HG03097 (cell line): ENCODE measurements around the gene PPFIBP1.
"Not testable (repeated sequence)": the region's sequence is repeated elsewhere in the genome, so short reads cannot be mapped to it uniquely, and the experiment has no call there.

Source experiments
- ATAC-seq: cut with Tn5 transposase; IDR thresholded peaks from one replicate; pipeline ENCODE4 v1.9.1; 2021; ENCODE audit not compliant: unreplicated experiment, low FRiP score

The PPFIBP1 gene

DNA sequence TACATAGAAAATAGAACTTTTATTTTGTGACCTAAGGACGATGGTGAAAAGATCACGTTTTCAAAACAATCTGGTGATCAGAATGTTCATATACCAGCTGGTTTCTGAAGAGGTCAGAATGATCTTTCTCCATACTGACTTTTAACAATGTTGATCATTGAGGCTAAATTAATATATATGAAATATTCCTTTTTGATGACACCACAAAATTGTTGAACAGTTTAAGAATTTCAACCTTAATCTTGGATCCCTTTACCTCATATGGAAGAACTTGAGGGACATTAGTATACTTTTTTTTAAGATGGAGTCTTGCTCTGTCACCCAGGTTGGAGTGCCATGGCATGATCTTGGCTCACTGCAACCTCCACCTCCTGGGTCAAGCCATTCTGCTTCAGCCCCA, 169.4 kb downstream of the PPFIBP1 start:
- no peak for ATAC-seq

DNA sequence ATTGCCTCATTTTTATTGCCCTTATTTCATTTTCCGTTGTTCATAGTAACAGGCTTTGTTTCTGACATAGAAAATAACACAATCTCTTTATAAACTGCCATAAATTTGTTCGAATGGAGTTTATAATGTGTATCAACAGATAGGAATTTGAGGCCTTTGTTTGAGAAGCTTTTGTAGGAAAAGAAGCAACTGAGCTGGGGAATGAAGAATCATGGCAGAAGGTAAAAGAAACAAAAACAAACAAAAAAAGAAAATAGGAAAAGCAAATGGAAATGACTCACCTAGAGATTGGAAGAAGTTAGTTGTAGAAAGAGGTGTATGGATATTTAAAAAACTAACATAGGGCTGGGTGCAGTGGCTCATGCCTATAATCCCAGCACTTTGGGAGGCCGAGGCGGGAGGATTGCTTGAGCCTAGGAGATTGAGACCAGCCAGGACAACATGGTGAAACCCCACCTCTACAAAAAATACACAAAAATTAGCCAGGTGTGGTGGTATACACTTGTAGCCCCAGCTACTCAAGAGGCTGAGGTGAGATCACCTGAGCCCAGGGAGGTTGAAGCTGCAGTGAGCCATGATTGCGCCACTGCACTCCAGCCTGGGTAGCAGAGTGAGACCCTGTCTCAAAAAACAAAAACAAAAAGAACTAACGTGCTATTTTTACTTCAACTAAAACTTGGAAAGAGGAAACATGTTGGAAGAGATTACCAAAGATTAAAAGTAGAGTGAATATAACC, 171.7 kb downstream of the PPFIBP1 start:
- ATAC-seq = no peak

DNA sequence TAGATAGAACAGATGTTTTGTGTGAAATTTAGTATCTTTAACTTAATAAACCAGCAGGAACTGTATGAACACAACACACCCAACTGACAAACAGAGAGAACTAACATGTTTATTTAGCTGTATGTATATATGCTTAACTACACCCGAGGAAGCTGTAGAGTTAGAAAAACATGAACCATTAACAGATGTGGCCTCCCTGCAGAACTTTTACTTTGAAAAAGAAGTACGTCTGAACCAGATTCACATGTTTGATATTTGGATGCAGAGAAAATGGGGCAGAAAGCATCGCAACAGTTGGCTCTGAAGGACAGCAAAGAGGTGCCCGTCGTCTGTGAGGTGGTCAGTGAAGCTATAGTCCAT, 172.3 kb downstream of the PPFIBP1 start, which contains the start of gene REP15:
Gene REP15, plus strand, starts transcription at position 155 of the 360 bp plus-strand sequence. Its CDS starts 116 bp downstream, at position 271.
- no peak for ATAC-seq

DNA sequence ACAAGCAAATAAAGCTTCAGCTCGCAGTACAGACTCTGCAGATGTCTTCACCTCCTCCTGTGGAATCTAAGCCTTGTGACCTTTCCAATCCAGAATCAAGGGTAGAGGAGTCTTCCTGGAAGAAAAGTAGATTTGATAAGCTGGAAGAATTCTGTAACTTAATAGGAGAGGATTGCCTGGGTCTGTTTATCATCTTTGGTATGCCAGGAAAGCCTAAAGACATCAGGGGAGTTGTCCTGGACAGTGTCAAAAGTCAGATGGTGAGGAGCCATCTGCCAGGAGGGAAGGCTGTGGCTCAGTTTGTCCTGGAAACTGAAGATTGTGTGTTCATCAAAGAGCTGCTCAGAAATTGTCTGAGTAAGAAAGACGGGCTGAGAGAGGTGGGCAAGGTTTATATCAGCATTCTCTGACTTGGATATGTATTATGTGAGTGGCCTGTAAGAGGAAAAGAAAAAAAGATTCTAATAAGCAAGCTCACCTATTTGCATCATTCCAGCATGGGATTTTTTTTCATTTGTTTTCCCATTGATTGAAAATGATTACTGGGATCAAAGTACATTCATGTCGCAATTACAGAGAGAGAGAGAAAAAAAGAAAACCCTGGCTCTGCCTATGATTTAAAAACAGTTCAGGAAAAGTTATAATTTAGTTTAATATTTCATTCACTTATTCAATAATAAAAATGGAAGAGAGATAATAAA, 173.0 kb downstream of the PPFIBP1 start:
- no peak for ATAC-seq

DNA sequence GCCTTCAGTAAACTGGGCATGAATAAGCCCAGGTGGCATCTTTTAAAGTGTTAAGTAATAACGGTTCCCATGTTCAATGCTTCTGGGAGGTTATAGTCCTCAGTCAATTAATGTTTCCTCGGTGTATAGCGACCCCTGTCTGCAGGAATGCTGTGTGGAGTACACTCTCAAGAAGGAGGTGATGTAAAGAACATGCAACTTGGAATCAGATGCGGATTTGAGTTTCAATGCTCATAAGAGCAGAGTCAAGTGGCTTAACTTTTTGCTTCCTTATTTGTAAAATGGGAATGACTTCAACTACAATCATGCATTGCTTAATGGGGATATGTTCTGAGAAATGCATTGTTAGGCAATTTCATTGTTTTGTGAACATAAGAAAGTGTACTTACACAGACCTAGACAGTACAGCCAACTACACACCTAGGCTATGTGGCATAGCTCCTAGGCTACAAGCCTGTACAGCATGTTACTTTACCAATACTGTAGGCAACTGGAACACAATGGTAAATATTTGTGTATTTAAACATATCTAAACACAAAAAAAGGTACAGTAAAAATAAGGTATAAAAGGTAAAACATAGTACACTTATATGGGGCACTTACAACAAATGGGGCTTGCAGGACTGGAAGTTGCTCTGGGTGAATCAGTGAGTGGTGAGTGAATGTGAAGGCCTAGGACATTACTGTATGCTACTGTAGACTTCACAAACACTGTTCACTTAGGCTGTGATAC, 179.9 kb downstream of the PPFIBP1 start:
- peak; percentile 66 for ATAC-seq

DNA sequence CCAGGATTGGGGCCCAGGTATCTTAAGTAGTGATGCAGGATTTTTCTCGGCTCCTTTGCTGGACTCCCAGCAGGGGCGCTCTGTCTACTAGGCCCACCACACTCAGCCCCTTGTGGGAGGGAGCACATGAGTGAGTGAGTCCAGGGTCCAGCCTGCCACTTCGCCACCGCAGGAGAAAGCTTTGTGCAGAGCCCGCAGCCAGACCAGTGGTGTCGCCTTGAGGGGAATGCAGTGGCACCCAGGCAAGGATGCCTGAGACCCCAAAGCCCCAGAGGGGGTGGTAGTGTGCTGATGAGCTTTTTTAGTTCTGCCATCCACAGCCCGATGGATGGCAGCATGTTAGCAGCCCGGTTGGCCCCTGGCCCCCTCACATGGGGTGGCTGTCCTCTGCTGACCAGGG, 181.3 kb downstream of the PPFIBP1 start:
- no peak for ATAC-seq

DNA sequence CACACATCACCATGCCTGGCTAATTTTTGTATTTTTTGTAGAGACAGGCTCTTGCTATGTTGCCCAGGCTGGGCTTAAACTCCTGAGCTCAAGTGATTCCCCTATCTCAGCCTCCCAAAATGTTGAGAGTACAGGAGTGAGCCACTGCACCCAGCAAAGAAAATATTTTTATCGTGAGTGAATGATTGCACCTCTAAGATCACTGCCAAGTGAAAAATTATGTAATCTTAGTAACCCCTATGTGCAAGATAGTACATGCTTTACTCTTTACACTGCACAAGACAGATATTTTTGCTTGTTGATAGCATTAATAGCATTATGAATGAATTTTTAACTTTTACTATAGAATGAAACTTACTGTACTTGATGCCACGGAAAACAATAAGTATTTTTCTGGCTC, 183.2 kb downstream of the PPFIBP1 start:
- no peak for ATAC-seq

DNA sequence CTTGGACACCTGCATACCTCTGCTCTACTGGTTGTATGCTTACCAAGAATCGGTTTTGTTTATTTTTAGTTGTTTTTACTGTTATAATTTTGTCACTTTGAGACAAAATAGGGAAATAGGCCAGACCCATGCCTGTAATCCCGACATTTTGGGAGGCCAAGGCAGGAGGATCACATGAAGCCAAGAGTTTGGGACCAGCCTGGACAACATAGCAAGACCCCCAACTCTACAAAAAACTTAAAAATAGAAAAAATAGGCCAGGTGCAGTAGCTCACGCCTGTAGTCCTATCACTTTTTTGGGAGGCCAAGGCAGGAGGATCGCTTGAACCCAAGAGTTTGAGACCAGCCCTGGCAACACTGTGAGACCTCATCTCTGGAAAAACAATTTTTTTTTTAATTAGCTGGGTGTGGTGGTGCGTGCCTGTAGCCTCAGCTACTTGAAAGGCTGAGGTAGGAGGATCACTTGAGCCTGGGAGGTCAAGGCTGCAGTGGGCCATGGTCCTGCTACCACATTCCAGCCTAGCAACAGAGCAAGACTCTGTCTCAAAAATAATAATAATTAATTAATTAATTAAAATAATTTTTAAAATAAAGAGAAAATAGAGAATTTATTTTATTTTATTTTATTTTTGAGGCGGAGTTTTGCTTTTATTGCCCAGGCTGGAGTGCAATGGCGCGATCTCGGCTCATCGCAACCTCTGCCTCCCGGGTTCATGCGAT, 185.4 kb downstream of the PPFIBP1 start:
- ATAC-seq = no peak

DNA sequence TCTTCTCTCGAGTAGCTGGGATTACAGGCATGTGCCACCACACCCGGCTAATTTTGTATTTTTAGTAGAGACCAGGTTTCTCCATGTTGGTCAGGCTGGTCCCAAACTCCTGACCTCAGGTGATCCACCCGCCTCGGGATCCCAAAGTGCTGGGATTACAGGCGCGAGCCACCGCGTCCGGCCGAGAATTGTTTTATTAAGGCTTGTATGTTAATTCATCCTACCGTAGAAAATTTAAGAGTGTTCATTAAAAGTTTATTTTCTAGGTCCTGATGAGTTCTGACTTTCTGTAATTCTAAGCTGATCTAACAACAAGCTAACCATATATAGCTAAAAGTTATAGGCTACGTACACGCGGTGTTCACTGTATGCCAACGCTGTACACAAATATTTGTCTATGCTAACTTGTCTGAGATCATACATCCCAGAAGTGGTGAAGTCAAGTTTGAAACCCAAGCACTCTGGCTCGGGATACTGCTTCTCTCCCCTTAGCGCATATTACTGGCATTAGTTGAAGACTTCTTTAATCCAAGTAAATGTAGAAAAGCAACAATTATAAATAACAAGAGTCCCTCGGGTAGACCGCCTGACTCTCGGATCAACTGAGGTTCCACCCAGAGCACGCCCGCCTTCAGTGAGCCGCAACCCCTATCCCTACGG, 186.1 kb downstream of the PPFIBP1 start:
- ATAC-seq = peak; percentile 27

DNA sequence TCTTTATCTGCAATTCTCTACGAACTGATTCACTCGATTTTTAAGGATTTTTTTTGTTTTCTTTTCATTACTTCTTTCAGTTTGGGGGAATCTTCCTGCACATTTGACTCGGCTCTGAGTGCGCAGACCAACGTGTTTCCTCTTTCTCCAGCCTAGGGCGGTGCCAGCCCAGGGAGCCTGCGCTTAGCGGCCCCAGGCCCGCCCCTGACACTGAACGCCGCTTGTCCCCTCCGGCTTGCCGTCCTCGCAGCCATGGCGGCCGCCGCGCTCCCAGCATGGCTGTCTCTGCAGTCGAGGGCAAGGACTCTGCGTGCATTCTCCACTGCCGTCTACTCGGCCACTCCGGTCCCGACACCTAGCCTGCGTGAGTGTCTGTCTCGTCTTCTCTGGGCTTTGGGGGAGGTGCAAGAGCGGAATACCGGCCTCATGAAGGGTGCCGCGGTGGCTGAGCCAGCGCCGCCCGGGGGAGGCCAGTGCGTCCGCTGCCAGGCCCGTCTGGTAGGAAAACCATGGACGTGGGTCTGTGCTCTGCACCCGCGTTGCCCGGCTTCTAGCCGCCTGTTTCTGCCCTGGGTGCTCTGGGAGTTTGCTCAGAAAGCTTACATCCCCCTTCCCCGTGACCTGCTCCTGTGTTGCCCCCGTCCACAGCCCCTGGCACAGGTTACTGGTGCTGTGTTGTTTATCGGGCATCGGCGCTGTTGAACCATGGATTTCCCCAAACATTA, 186.7 kb downstream of the PPFIBP1 start, which contains the start of gene MRPS35:
Gene MRPS35, plus strand, starts transcription at position 241 of the 725 bp plus-strand sequence. Its CDS starts 12 bp downstream, at position 253.
- ATAC-seq = peak; percentile 92

DNA sequence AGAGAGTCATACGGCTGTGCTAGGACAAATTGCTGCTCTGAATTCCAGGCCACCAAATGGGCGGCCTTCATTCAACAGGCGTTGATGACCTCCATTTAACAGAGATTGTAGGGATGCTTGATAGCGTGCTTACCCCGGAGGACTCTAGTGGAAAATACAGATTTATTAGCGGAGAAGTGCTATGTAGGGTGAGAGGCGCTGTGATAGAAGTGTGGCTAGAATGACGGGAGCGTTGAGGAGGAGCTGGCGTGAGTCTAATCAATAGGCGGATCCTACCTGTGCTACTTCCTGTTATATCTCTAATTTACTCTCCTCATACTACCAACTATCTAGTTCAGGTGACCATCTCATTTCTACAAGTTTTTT, 187.3 kb downstream of the PPFIBP1 start:
- no peak for ATAC-seq

DNA sequence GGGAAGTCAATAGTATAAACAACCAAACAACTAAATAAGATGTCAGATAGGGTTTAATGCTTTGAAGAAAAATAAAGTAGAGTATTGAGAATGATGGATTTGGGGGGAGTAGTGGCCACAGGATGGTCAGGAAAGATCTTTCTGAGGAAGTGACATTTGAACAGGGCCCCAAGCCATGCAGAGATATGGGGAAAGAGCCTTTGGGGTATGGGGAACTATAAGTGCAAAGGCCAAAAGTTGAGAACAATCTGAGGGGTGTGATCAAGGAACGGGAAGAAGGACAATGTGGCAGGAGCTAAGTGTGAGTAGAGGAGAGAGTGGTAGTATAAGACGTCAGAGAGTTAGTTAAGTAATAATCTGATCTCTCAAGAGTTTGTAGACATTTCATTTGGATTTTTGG, 188.0 kb downstream of the PPFIBP1 start:
- no peak for ATAC-seq

DNA sequence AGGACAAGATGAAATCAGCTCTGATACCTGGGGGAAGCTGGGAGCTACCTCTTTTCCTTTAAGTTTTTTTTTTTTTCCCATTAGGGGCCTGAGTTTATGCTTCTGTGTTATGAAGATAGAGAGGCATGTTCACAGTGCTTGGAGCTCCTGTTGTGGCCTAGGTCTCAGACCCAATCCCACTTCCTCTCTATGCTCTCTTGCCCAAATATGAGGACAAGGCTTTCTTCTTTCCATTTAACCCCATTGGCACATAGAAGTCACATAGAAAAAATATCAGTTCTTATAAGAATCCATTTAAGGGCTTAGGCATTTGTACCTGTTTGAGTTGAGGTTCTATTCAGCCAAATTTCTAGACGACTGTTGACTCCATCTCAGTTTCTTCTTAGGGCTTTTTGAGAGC, 199.2 kb downstream of the PPFIBP1 start:
- no peak for ATAC-seq

DNA sequence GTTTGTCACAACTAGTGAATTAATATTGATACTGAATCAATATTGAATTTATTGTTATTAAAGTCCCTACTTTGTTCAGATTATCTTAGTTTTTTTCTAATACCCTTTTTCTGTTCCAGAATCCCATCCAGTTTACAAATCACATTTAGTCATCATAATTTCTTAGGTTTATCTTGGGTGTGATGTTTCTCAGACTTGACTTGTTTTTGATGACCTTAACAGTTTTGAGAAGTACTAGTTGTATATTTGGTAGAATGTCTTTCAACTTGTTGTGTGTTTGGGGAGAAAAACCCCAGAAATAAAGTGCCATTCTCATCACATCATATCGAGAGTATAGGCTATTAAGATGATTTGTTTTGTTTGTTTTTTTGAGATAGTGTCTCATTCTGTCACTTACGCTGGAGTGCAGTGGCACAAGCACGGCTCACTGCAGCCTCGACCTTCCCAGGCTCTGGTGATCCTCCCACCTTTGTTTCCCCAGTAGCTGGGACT, 206.1 kb downstream of the PPFIBP1 start:
- ATAC-seq = no peak

DNA sequence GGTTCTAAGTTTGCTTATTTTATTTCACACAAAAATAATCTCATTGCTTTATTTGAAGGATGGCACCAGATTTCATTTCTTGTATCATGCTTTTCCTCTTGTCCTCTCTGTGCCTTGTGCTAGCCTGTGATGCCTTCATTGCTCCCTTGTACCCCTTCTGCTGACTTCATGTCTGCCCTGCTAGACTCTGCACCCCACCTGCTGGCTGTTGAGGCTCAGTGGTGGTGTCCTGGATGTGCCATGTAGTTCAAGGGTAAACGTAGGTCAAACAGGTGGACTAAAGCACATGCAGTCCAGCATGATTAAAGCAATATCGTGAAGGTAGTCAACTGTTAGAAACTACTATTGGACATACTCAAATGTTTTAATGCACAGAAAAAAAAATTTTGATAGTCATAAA, 208.3 kb downstream of the PPFIBP1 start:
- no peak for ATAC-seq

DNA sequence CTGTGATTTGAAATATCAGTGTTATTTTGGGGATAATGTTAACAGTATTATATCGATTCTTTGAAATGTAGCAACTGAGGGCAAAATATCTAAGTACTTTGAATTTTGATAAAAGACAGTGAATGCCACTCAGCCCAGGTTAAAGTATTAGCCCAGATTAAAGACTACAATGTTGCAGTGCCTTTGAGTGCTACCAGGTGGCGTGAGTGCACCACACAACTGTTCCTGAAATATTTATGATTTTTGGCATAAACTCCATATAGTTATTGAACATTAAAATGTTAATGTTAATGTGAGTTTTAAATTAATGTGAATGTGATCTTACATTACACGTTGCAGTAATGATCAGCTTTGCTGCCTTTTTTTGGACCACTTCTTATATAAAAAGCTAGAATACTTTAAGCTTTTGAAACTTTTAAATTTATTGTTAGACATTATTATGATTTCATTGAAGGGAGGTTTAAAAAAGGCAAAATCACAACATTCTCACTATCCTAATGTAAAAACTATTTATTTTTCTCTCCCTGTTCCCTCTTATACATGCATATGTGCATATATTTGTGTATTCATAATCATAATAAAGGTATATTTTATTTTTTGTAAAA, 209.1 kb downstream of the PPFIBP1 start:
- ATAC-seq = no peak

DNA sequence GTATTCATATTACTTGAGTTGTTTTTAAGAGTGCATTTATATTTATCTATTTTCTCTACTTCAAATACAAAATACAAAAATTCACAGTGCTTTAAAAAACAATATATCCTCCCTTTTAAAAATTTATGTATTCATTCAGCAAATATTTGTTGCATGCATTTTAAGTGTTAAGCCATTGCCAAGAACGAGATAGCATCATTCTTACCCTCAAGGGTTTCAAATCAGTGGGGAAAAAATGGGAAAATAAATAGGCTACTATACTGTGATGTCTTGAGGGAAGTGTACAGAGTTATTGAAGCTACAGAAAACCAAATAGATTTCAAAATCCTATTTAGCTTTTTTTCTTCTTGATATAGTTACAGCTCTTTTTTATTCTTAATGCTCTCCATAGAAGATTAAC, 209.8 kb downstream of the PPFIBP1 start:
- no peak for ATAC-seq

DNA sequence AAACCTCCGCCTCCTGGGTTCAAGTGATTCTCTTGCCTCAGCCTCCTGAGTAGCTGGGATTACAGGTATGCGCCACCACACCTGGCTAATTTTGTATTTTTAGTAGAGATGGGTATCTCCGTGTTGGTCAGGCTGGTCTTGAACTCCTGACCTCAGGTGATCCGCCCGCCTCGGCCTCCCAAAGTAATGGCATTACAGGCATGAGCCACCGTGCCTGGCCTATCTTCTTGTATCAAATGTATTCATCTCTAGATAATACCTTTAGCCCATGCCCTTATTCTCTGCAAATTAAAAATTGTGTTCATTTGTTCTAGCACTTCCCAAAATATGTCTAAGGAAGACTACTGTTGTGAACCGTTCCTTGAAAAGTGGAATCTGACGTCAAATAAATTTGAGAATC, 210.3 kb downstream of the PPFIBP1 start:
- ATAC-seq = not testable (repeated sequence)

DNA sequence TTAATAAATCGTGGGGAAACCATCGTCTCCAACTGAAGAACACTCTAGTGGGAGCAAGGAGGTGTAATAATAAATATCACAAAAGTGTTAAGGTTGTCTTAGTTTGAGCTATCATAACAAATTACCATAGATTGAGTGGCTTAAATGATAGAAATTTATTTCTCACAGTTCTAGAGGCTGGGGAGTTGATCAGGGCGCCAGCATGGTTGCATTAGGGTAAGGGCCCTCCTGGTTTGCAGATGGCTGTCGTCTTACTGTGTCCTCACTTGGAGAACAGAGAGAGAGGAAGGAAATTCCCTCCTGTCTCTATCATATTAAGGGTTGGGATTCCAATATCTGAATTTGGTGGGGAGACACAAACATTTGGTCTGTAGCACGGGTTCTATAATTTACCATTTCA, 219.6 kb downstream of the PPFIBP1 start:
- no peak for ATAC-seq
